ENCODE results near the gene WSCD1.

The WSCD1 gene

DNA sequence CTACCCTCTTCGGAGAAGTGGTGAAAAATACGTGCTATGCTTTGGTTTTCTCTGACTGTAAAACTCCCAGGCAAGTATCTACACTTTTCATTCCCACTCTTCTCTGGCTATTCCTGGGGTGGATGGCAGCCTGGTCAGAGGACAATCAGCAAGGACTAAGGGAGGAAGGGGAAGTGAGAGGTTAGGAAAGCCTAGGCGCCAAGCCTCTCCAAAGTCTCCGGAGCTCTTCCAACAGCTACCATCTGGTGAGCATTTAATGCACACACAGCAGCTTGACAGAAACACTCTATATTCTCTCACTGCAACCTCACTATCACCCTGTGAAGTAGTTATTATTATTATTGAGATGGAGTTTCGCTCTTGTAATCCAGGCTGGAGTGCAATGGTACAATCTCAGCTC lies 65.1 kb downstream of the WSCD1 start:
- Mint-ChIP-seq H3K4me1 (peaks cover 4% of the 10 kb centered on the region), H3K4me3 (no peak overlapping the region), H3K9me3 (no peaks in the 10 kb centered on the region), H3K27me3 (ENCODE audit: low read depth, poor library complexity) (peaks cover 24% of the 10 kb centered on the region), H3K36me3 (ENCODE audit: low read depth) (no peaks in the 10 kb centered on the region), H3K27ac (no peak overlapping the region)
- no peak for TF ChIP-seq CTCF (IDR thresholded peaks at IDR 0.05)
- no peak for DNase-seq

DNA sequence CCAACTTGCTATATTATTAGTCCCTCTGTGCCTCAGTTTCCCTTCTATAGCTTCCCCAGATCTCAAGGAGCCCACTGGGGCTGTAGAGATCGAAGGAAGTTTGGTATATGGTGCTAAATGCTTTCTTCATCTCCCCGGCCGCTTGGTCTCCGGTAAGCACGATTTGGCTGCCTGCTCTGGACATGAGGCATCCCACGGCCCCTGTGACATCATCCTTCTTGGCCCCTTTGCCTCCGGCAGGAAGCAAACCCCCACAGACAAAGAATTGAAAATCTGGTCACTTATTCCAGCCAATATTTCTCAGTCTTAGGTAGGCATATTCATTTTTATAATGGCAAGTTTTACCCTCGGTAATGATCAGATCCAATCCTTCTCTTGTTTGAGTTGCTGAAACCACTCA lies 65.8 kb downstream of the WSCD1 start:
- Mint-ChIP-seq H3K9me3 (no peaks in the 10 kb centered on the region), H3K27me3 (ENCODE audit: low read depth, poor library complexity) (peaks cover 28% of the 10 kb centered on the region), H3K27ac (no peak overlapping the region), H3K4me3 (no peak overlapping the region), H3K36me3 (ENCODE audit: low read depth) (no peaks in the 10 kb centered on the region), H3K4me1 (peaks cover 4% of the 10 kb centered on the region)
- no peak for DNase-seq
- no peak for TF ChIP-seq CTCF (IDR thresholded peaks at IDR 0.05)

DNA sequence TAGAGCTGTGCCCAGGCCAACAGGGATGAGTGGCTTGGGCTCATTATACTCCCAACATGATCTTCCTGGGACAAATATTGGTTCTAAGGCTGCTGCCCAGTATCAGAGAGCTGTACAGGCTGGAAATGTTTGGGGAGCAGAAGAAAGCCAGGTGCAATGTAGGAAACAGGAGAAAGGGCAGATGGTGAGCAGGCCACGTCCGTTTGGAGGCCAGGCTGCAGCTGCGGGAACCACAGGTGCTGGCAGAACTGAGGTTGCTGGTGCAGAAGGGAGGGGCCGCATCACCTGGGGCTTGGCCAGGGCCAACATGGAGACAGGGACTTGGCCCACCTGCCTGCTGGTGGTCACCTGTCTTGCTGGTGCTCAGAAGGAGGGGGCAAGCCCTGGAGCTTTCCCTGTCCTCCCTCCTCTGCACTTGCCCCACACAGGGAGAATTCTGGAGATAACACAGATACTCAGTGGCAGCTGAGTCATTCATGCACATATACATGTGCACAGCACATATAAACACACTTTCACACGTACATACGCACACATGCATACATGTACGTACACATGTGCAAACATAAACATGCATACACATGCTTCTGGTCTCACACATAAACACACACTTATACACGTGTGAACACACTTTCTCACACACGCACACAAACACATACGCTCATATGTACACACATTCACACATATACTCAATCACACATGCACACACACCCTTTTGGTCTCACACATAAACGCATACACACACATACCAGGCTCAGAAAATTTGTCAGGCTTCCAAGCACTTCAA lies 67.7 kb downstream of the WSCD1 start:
- Mint-ChIP-seq H3K4me1 (no peaks in the 10 kb centered on the region), H3K27ac (no peak overlapping the region), H3K27me3 (ENCODE audit: low read depth, poor library complexity) (peaks cover 37% of the 10 kb centered on the region), H3K4me3 (no peak overlapping the region), H3K9me3 (no peaks in the 10 kb centered on the region), H3K36me3 (ENCODE audit: low read depth) (no peaks in the 10 kb centered on the region)
- no peak for DNase-seq
- TF ChIP-seq CTCF (IDR thresholded peaks at IDR 0.05): no peak

- Mint-ChIP-seq H3K27ac (no peak overlapping the region), H3K4me3 (no peak overlapping the region), H3K27me3 (ENCODE audit: low read depth, poor library complexity) (peaks cover 39% of the 10 kb centered on the region), H3K36me3 (ENCODE audit: low read depth) (no peaks in the 10 kb centered on the region), H3K9me3 (no peaks in the 10 kb centered on the region), H3K4me1 (no peaks in the 10 kb centered on the region)
- no peak for DNase-seq
- no peak for TF ChIP-seq CTCF (IDR thresholded peaks at IDR 0.05)
Measured at GRCh38 chr17:6138761-6139446, 68.7 kb downstream of the WSCD1 start.

DNA sequence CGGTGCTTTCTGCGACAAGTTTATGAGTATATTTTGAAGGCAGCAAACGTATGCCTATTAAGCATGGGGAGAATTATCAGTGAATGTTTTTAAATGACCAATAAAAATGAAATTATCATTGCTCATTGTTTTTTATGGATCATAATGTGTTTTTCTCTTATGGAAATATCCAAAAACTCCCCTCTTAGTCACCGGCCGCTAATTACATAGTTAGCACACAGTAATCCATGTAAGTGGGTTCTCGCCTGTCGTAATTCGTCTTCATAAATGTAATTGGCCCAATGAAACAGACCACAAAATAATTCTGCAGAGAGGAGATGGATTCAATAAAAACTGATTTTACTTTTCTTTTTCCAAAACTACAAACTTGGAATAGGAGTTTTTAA lies 69.3 kb downstream of the WSCD1 start:
- no peaks in the 10 kb centered on the region for H3K4me1 Mint-ChIP-seq
- no peak for TF ChIP-seq CTCF (IDR thresholded peaks at IDR 0.05)
- peaks cover 39% of the 10 kb centered on the region for H3K27me3 Mint-ChIP-seq (ENCODE audit: low read depth, poor library complexity)
- H3K36me3 Mint-ChIP-seq (ENCODE audit: low read depth): no peaks in the 10 kb centered on the region
- no peaks in the 10 kb centered on the region for H3K9me3 Mint-ChIP-seq
- no peak overlapping the region for H3K27ac Mint-ChIP-seq
- no peak overlapping the region for H3K4me3 Mint-ChIP-seq
- DNase-seq: no peak

DNA sequence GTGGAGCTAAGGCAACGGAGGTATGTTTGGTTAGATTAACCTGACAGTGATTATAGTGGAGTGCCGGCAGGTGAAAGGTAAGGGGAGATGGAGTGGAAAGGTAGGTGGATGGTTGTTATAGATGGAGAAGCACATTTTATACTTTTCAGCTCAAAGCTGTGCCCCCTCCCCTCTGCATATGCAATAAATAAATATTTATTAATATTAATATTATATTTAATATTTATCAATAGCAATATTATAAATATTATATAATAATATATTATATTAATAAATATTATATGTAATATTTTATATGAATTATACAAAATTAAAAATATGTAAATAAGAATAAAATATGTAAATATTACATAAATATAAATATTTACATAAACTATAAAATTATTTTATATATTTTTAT lies 70.0 kb downstream of the WSCD1 start:
- peaks cover 38% of the 10 kb centered on the region for H3K27me3 Mint-ChIP-seq (ENCODE audit: low read depth, poor library complexity)
- H3K4me1 Mint-ChIP-seq: no peaks in the 10 kb centered on the region
- no peaks in the 10 kb centered on the region for H3K9me3 Mint-ChIP-seq
- no peak overlapping the region for H3K27ac Mint-ChIP-seq
- no peaks in the 10 kb centered on the region for H3K36me3 Mint-ChIP-seq (ENCODE audit: low read depth)
- no peak overlapping the region for H3K4me3 Mint-ChIP-seq
- DNase-seq: no peak
- TF ChIP-seq CTCF (IDR thresholded peaks at IDR 0.05): no peak

All from nephron progenitor cell (in vitro differentiated cells).